H1 (cell line): ENCODE data around the gene SLC27A4. TPM values are rescaled to one million over a fixed set of nuclear protein-coding genes. Genes with fewer than 3 reads are reported as not detected.

Source experiments
- CTCF ChIA-PET: fragments of 300-600 bp; sonication (Branson Sonifier 250); formaldehyde crosslinking; loops from one replicate; lab custom pipeline; 2021; ENCODE audit not compliant: partially characterized antibody; lab: Charles Lee
- POLR2A ChIA-PET: fragments of 300-600 bp; sonication (Branson Sonifier 250); formaldehyde crosslinking; loops from one replicate; lab custom pipeline; 2021; ENCODE audit warnings: inconsistent platforms; ENCODE audit not compliant: partially characterized antibody; lab: Charles Lee
- DNase-seq, 2 experiments: peaks; one replicate each; pipeline versions ENCODE4 v3.0.0 to v3.0.0-alpha.2; 2010 to 2022; ENCODE audit warnings: low spot score in 2 of 2, low read depth in 1 of 2, mixed read lengths in 1 of 2
- FAIRE-seq: peaks from 2 replicates; lab custom pipeline; 2011; peaks lifted over from hg19 to GRCh38; lab: Jason Lieb, UNC
- H2AFZ ChIP-seq: 2 replicates; pipeline ENCODE4 v1.8.1; 2012; ENCODE audit warnings: low read length, inconsistent platforms
- H2AK5ac ChIP-seq: 2 replicates; pipeline ENCODE4 v1.6.1; 2013; ENCODE audit warnings: low read depth, low read length
- H2BK120ac ChIP-seq: replicated peaks from 2 replicates; pipeline ENCODE3; 2013; ENCODE audit warnings: low read depth, low read length, inconsistent platforms
- H2BK12ac ChIP-seq: 2 replicates; pipeline ENCODE4 v1.6.1; 2013; ENCODE audit warnings: low read depth, low read length
- H2BK15ac ChIP-seq: 2 replicates; pipeline ENCODE4 v1.6.1; 2013; ENCODE audit warnings: low read length
- H2BK20ac ChIP-seq: 2 replicates; pipeline ENCODE4 v1.6.1; 2013; ENCODE audit warnings: low read length
- H2BK5ac ChIP-seq: 2 replicates; pipeline ENCODE4 v1.6.1; 2013; ENCODE audit warnings: low read depth, low read length
- H3K14ac ChIP-seq: 2 replicates; pipeline ENCODE4 v1.6.1; 2013; ENCODE audit warnings: inconsistent platforms; ENCODE audit not compliant: insufficient read length
- H3K18ac ChIP-seq: 2 replicates; pipeline ENCODE4 v1.6.1; 2013; ENCODE audit warnings: low read length; ENCODE audit errors: extremely low read depth
- H3K23ac ChIP-seq: 2 replicates; pipeline ENCODE4 v1.6.1; 2013; ENCODE audit warnings: inconsistent platforms; ENCODE audit not compliant: insufficient read length
- H3K23me2 ChIP-seq: 2 replicates; pipeline ENCODE4 v1.6.1; 2013; ENCODE audit warnings: low read depth, low read length
- H3K27ac ChIP-seq: 2 replicates; pipeline ENCODE4 v1.6.1; 2011; ENCODE audit warnings: low read depth, low read length, inconsistent platforms
- H3K27me3 ChIP-seq, 4 experiments: replicated peaks in 1 of 4; 1 replicate in 1 of 4; 2 replicates in 3 of 4; pipeline versions ENCODE4 v1.6.1 to v1.8.1; 2011 to 2013; ENCODE audit warnings: low read length in 3 of 4, mild to moderate bottlenecking in 3 of 4, inconsistent platforms in 2 of 4, mixed read lengths in 2 of 4, moderate library complexity in 1 of 4; ENCODE audit not compliant: control insufficient read depth in 3 of 4, insufficient read depth in 3 of 4; ENCODE audit errors: extremely low read depth in 1 of 4
- H3K36me3 ChIP-seq, 4 experiments: 2 replicates each; pipeline versions ENCODE4 v1.6.1 to v1.8.1; 2011 to 2013; ENCODE audit warnings: mild to moderate bottlenecking in 4 of 4, low read length in 3 of 4, moderate library complexity in 2 of 4, control low read depth in 1 of 4, inconsistent platforms in 1 of 4; ENCODE audit not compliant: insufficient read depth in 4 of 4, control insufficient read depth in 2 of 4
- H3K4ac ChIP-seq: replicated peaks from 2 replicates; pipeline ENCODE3; 2013; ENCODE audit warnings: low read length, low read depth, mixed read lengths, inconsistent platforms; ENCODE audit not compliant: insufficient read length
- H3K4me1 ChIP-seq, 4 experiments: replicated peaks in 1 of 4; 1 replicate in 1 of 4; 2 replicates in 3 of 4; pipeline versions ENCODE4 v1.6.1 to v1.8.1; 2011 to 2013; ENCODE audit warnings: low read length in 3 of 4, inconsistent platforms in 2 of 4, mixed read lengths in 1 of 4; ENCODE audit not compliant: insufficient read depth in 4 of 4, control insufficient read depth in 3 of 4
- H3K4me2 ChIP-seq, 2 experiments: 2 replicates each; pipeline versions ENCODE4 v1.6.1 to v1.8.1; 2011 to 2013; ENCODE audit warnings: low read depth in 2 of 2, low read length in 2 of 2, control low read depth in 1 of 2, inconsistent platforms in 1 of 2, mild to moderate bottlenecking in 1 of 2; ENCODE audit not compliant: insufficient read depth in 1 of 2
- H3K4me3 ChIP-seq, 4 experiments: fragments of 200-600, 300-600 bp in 1 of 4; sonication (generic), shearing (Covaris generic), sonication (Bioruptor Twin) in 1 of 4; 2 replicates each; pipeline versions ENCODE4 v1.5.1 to v1.8.1; 2011 to 2016; ENCODE audit warnings: low read length in 4 of 4, low read depth in 3 of 4, control low read depth in 2 of 4, inconsistent platforms in 2 of 4, mild to moderate bottlenecking in 2 of 4, mixed read lengths in 1 of 4, moderate library complexity in 1 of 4; ENCODE audit not compliant: insufficient read depth in 2 of 4; ENCODE audit errors: extremely low read depth in 1 of 4
- H3K56ac ChIP-seq: replicated peaks from 2 replicates; pipeline ENCODE3; 2013; ENCODE audit warnings: low read depth, mild to moderate bottlenecking, mixed read lengths, low read length, inconsistent platforms; ENCODE audit not compliant: insufficient read length
- H3K79me1 ChIP-seq: 2 replicates; pipeline ENCODE4 v1.6.1; 2013; ENCODE audit warnings: low read depth, low read length, control low read depth
- H3K79me2 ChIP-seq, 2 experiments: 2 replicates each; pipeline versions ENCODE4 v1.6.1 to v1.8.1; 2012 to 2013; ENCODE audit warnings: low read length in 2 of 2, mild to moderate bottlenecking in 2 of 2, inconsistent platforms in 1 of 2; ENCODE audit not compliant: insufficient read depth in 2 of 2, control insufficient read depth in 1 of 2
- H3K9ac ChIP-seq, 4 experiments: replicated peaks in 1 of 4; 1 replicate in 1 of 4; 2 replicates in 3 of 4; pipeline versions ENCODE4 v1.6.1 to v1.8.1; 2011 to 2013; ENCODE audit warnings: low read depth in 3 of 4, low read length in 3 of 4, control low read depth in 2 of 4, mild to moderate bottlenecking in 2 of 4, moderate library complexity in 2 of 4, inconsistent platforms in 1 of 4; ENCODE audit errors: extremely low read depth in 1 of 4
- H3K9me3 ChIP-seq, 2 experiments: 2 replicates each; pipeline versions ENCODE4 v1.6.1 to v1.8.1; 2012 to 2013; ENCODE audit warnings: mild to moderate bottlenecking in 2 of 2, moderate library complexity in 2 of 2, control low read depth in 1 of 2, inconsistent platforms in 1 of 2, low read depth in 1 of 2, low read length in 1 of 2, mixed read lengths in 1 of 2; ENCODE audit not compliant: insufficient read depth in 2 of 2
- H4K20me1 ChIP-seq, 2 experiments: replicated peaks in 1 of 2; 2 replicates each; pipeline versions ENCODE3 to v1.8.1; 2011 to 2013; ENCODE audit warnings: inconsistent platforms in 2 of 2, low read length in 2 of 2, mild to moderate bottlenecking in 1 of 2; ENCODE audit not compliant: insufficient read depth in 2 of 2, control insufficient read depth in 1 of 2
- H4K5ac ChIP-seq: 2 replicates; pipeline ENCODE4 v1.6.1; 2013; ENCODE audit warnings: low read length, low read depth, mixed read lengths, inconsistent platforms; ENCODE audit not compliant: insufficient read length
- H4K8ac ChIP-seq: 2 replicates; pipeline ENCODE4 v1.8.0; 2013; ENCODE audit warnings: mild to moderate bottlenecking, moderate library complexity, low read length, inconsistent platforms; ENCODE audit not compliant: insufficient read depth; ENCODE audit errors: extremely low read depth
- H4K91ac ChIP-seq: replicated peaks from 2 replicates; pipeline ENCODE3; 2013; ENCODE audit warnings: low read length, mixed read lengths, inconsistent platforms; ENCODE audit not compliant: insufficient read length
- KDM1A ChIP-seq: fragments of 200-600, 300-600 bp; sonication (generic); IDR thresholded peaks from 2 replicates; pipeline ENCODE4 v1.7.1; 2016; ENCODE audit warnings: mild to moderate bottlenecking, low read length, borderline replicate concordance
- SIX5 ChIP-seq: IDR thresholded peaks from 2 replicates; pipeline ENCODE4 v1.6.1; 2011; ENCODE audit warnings: mild to moderate bottlenecking, low read depth, low read length
- SUZ12 ChIP-seq: fragments of 200-600 bp; sonication (generic); IDR thresholded peaks from 2 replicates; pipeline ENCODE4 v1.6.1; 2012; ENCODE audit warnings: mild to moderate bottlenecking, inconsistent platforms, low read length, moderate library complexity, mixed read lengths
- WGBS, 2 experiments: shearing (Covaris generic) in 1 of 2; methylation state at CpG; one replicate each; pipeline versions ENCODE4 v1.1.6 to v1.1.7; 2013 to 2015; ENCODE audit warnings: low lambda C conversion rate in 2 of 2, mixed read lengths in 2 of 2, inconsistent platforms in 1 of 2, low coverage in 1 of 2, missing lambda C conversion rate in 1 of 2; ENCODE audit not compliant: insufficient replicate concordance in 2 of 2, insufficient coverage in 1 of 2, insufficient read length in 1 of 2; ENCODE audit errors: extremely low coverage in 1 of 2, missing lambda C conversion rate in 1 of 2; 5-methylcytosine and 5-hydroxymethylcytosine counted together
- polyA plus RNA-seq, 7 experiments: library from polyadenylated mRNA; depleted of rRNA in 3 of 7; stranded (reverse) in 5 of 7; unstranded in 2 of 7; fragments of >200 nt in 5 of 7; fragments of 200-250 nt in 2 of 7; gene quantifications; 1 replicate in 5 of 7; 2 replicates in 1 of 7; 4 replicates in 1 of 7; pipeline versions ENCODE4 v1.2.1 to v1.2.3, GENCODE V29; 2011 to 2013; ENCODE audit warnings: missing spikeins in 2 of 7, mixed read lengths in 2 of 7
- total RNA-seq: library from RNA; stranded (reverse); fragmentation: NEBNext Ultra II Directional; extraction: Animal tissue kit (Norgen Biotek cat#: 25700); gene quantifications from 2 replicates; pipeline ENCODE4 v1.2.1, GENCODE V29; 2021

Gene SLC27A4
- total and polyA plus RNA-seq, 2 of the 8 experiments (the other 6 are each of a cell fraction or from before 2014, with no cell fraction given), result 14.9 to 20.5 TPM

DNA sequence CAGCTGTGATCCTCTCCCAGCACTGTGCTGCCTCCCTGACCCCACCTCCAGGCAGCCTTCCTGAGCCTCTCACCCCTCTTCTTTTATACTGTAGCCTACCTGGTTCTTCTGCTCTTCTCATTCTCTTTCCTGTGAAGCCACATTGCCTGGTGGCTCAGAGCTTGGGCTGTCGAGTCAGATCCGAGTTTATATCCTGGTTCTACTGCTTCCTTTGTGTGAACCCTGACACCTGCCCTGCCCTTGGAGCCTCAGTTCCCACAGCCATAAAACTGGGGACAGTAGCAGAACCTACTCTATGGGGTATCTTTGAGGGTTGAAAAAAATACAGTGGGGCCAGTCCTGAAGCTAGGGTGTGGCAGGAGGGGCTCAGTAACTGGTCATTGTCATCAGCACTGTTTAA, 8.8 kb downstream of the SLC27A4 start:
- Histone ChIP-seq H3K56ac (no peak overlapping the region), H3K27me3 (no peaks in the 10 kb centered on the region), H4K5ac (no peak overlapping the region), H3K9me3 (no peaks in the 10 kb centered on the region), H3K4me1 (no peaks in the 10 kb centered on the region), H3K23ac (no peak overlapping the region), H2AK5ac (no peak overlapping the region), H3K14ac (no peak overlapping the region), H3K18ac (no peak overlapping the region), H2BK120ac (no peak overlapping the region), H3K9ac (no peak overlapping the region), H3K23me2 (no peaks in the 10 kb centered on the region), H2AFZ (no peak overlapping the region), H2BK15ac (no peak overlapping the region), H3K79me2 (no peaks in the 10 kb centered on the region), H3K4me2 (no peak overlapping the region), H3K4me3 (no peak overlapping the region), H3K4ac (no peak overlapping the region), H3K27ac (no peak overlapping the region), H4K91ac (no peak overlapping the region), H2BK5ac (no peak overlapping the region), H3K36me3 (peaks cover 0 to 8% (median 2%) of the 10 kb centered on the region in 4 experiments; a peak in 4 of 8 replicates), H4K8ac (no peak overlapping the region), H3K79me1 (no peaks in the 10 kb centered on the region), H4K20me1 (peaks cover 0 to 4% of the 10 kb centered on the region in 2 experiments), H2BK12ac (no peak overlapping the region), H2BK20ac (no peak overlapping the region)
- DNase-seq (no peak), FAIRE-seq (no peak)
- POLR2A ChIA-PET, result interaction anchor here (1.2 kb wide), 1 partner anchor 12 kb away, joined by 4 read pairs; no protein-coding TSS in a partner anchor
- 75% methylated on average over 2 of the region's 2 CpGs; no CpG with 5 or more reads in 1 of the 2 experiments for WGBS, 2 experiments
- CTCF ChIA-PET, result interaction anchor here (0.6 to 8.7 kb wide), 4 partner anchors 11 to 155 kb away, joined by 3 to 127 read pairs (median 6); no protein-coding TSS in a partner anchor
- TF ChIP-seq SIX5, result no peak
- TF ChIP-seq KDM1A, result no peak
- TF ChIP-seq SUZ12, result no peak
